HG03064 (cell line): ENCODE measurements around the gene COTL1.

ENCODE experiments used
- ATAC-seq: cut with Tn5 transposase; IDR thresholded peaks from one replicate; pipeline ENCODE4 v1.9.1; 2021; ENCODE audit warnings: low read depth; ENCODE audit not compliant: unreplicated experiment

The COTL1 gene

GRCh38 chr16:84614968-84615813 lies 2.7 kb downstream of the COTL1 start:
- ATAC-seq = no peak

- ATAC-seq = no peak
Observed at GRCh38 chr16:84614623-84614967, 3.3 kb downstream of the COTL1 start.

- ATAC-seq = no peak
Observed at GRCh38 chr16:84614073-84614459, 3.8 kb downstream of the COTL1 start.

GRCh38 chr16:84613408-84614072 lies 4.3 kb downstream of the COTL1 start:
- no peak for ATAC-seq

GRCh38 chr16:84612686-84613085 lies 5.2 kb downstream of the COTL1 start:
- ATAC-seq = no peak

- ATAC-seq = no peak
Observed at GRCh38 chr16:84611041-84611440, 6.8 kb downstream of the COTL1 start.

GRCh38 chr16:84610376-84610775 lies 7.5 kb downstream of the COTL1 start:
- no peak for ATAC-seq

- no peak for ATAC-seq
Observed at GRCh38 chr16:84609563-84610177, 8.2 kb downstream of the COTL1 start.

- no peak for ATAC-seq
Observed at GRCh38 chr16:84608282-84608681, 9.6 kb downstream of the COTL1 start.

GRCh38 chr16:84607694-84608093 lies 10.2 kb downstream of the COTL1 start:
- no peak for ATAC-seq

- ATAC-seq = no peak
Observed at GRCh38 chr16:84607061-84607460, 10.8 kb downstream of the COTL1 start.

- ATAC-seq = no peak
Observed at GRCh38 chr16:84606081-84606875, 11.6 kb downstream of the COTL1 start.

GRCh38 chr16:84605339-84605848 lies 12.5 kb downstream of the COTL1 start:
- ATAC-seq = no peak

GRCh38 chr16:84604477-84605013 lies 13.3 kb downstream of the COTL1 start:
- no peak for ATAC-seq

GRCh38 chr16:84603940-84604339 lies 13.9 kb downstream of the COTL1 start:
- ATAC-seq = no peak

- ATAC-seq = no peak
Observed at GRCh38 chr16:84603140-84603816, 14.6 kb downstream of the COTL1 start.

GRCh38 chr16:84600343-84601229 lies 17.3 kb downstream of the COTL1 start:
- peak; percentile 67 for ATAC-seq

- ATAC-seq = no peak
Observed at GRCh38 chr16:84599521-84600202, 18.2 kb downstream of the COTL1 start.
